ENCODE data around the gene NUDT8.
A peak's percentile ranks its signal among the peaks of the same experiment; 100 is the strongest.
"Not testable (repeated sequence)": the region's sequence is repeated elsewhere in the genome, so short reads cannot be mapped to it uniquely, and the experiment has no call there.

NUDT8 gene

GRCh38 chr11:67611165-67611564, 18.6 kb downstream of the NUDT8 start:
- DNase-seq: no peak

- DNase-seq: no peak
Observed at GRCh38 chr11:67610302-67610868, 19.4 kb downstream of the NUDT8 start.

- DNase-seq: no peak
Observed at GRCh38 chr11:67609316-67609715, 20.4 kb downstream of the NUDT8 start.

GRCh38 chr11:67608486-67608885, 21.3 kb downstream of the NUDT8 start:
- no peak for DNase-seq

GRCh38 chr11:67607507-67607906, 22.2 kb downstream of the NUDT8 start:
- DNase-seq: no peak

- peak; percentile 94 for DNase-seq
Observed at GRCh38 chr11:67606492-67607295, 23.0 kb downstream of the NUDT8 start, which contains the start of gene NDUFV1. TSS of gene NDUFV1 (plus strand) at chr11:67606936. CDS start at chr11:67607005, 69 bp downstream.

- DNase-seq: no peak
Observed at GRCh38 chr11:67606093-67606491, 23.6 kb downstream of the NUDT8 start.

- no peak for DNase-seq
Observed at GRCh38 chr11:67605231-67606011, 24.3 kb downstream of the NUDT8 start.

- no peak for DNase-seq
Observed at GRCh38 chr11:67604815-67605214, 24.9 kb downstream of the NUDT8 start.

- DNase-seq: not testable (repeated sequence)
Observed at GRCh38 chr11:67604119-67604518, 25.6 kb downstream of the NUDT8 start.

GRCh38 chr11:67601098-67601497, 28.6 kb downstream of the NUDT8 start:
- no peak for DNase-seq

- no peak for DNase-seq
Observed at GRCh38 chr11:67600324-67601029, 29.3 kb downstream of the NUDT8 start.

GRCh38 chr11:67599149-67599548, 30.6 kb downstream of the NUDT8 start:
- DNase-seq: no peak

- DNase-seq: not testable (repeated sequence)
Observed at GRCh38 chr11:67597963-67598362, 31.8 kb downstream of the NUDT8 start.

GRCh38 chr11:67597458-67597857, 32.3 kb downstream of the NUDT8 start:
- DNase-seq: not testable (repeated sequence)

GRCh38 chr11:67596753-67597300, 32.9 kb downstream of the NUDT8 start:
- DNase-seq: no peak

- no peak for DNase-seq
Observed at GRCh38 chr11:67594480-67594879, 35.3 kb downstream of the NUDT8 start.

GRCh38 chr11:67593565-67593905, 36.2 kb downstream of the NUDT8 start:
- DNase-seq: no peak

GRCh38 chr11:67592880-67593564, 36.7 kb downstream of the NUDT8 start:
- no peak for DNase-seq

GRCh38 chr11:67588899-67589415, 40.8 kb downstream of the NUDT8 start:
- not testable (repeated sequence) for DNase-seq

GRCh38 chr11:67588136-67588503, 41.6 kb downstream of the NUDT8 start:
- no peak for DNase-seq

Measured in CD4-positive, alpha-beta T cell treated with Interleukin-4 for 4 hours (primary cell).